Measurements from ENCODE around the gene INSC.

GRCh38 chr11:15111215-15111614, 3.5 kb upstream of the INSC start:
- no peak for TF ChIP-seq POLR2A (conservative IDR thresholded peaks at IDR 0.05)
- no peak for TF ChIP-seq ZNF655 (CRISPR knock-in tag; IDR thresholded peaks at IDR 0.05)
- no peak for TF ChIP-seq ZFPM2 (CRISPR knock-in tag; IDR thresholded peaks at IDR 0.05)
- TF ChIP-seq CTCF (IDR thresholded peaks at IDR 0.05 in 2 of 3, conservative IDR thresholded peaks at IDR 0.05 in 1 of 3; ENCODE audit: insufficient read depth in 2 of 3, low read depth in 1 of 3, low read length in 3 of 3), result no peak
- no peak for TF ChIP-seq YY1 (IDR thresholded peaks at IDR 0.05; ENCODE audit: borderline replicate concordance in 1 of 3, control insufficient read depth in 1 of 3, extremely low read depth in 1 of 3, insufficient read depth in 3 of 3, insufficient read length in 1 of 3, insufficient replicate concordance in 2 of 3, low read depth in 1 of 3, low read length in 2 of 3)
